ENCODE measurements around the gene APOD.
"Not testable (repeated sequence)": the region's sequence is repeated elsewhere in the genome, so short reads cannot be mapped to it uniquely, and the experiment has no call there.

The APOD gene

DNA sequence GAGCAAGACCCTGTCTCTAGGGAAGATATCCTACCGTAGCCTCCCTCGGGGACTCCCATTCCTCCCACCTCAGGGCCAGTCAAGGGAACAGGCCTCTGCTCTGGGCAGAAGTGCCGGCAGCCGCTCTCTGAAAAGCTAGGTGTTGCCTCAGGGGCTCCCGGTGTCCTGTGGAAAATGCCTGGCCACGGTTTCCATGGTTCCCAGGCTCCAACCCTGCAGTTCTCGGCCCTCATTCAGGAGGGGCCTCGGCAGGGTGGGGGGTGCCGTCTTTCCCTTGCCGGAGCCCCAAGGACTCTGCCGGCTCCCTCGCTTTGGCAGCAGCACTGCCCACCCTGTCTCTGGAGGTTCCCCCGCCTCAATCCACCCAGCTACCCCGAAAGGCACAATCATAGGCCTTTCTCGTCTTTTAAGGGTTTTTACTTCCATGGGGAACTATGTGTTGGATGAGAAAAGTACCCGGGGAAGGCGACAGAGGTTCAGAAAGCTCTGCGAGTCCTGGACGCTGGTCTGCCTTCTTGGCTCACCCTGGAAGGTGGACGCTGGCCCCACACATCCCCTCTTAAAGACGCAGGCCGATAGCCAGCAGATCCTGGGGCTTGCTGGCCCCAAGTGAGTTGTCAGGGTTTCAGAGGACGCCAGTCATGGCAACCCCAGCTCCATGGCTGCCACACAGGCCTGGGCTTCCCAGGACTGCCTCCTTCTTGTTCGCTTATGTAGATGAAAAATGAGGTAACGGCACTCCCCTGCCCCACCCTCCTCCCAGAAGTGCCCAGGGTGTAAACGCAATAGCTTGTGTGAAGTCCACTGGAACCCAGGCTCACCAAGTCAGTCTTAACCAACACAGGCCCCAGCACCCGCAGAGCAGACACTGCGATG is 34.3 kb upstream of the APOD start:
- DNase-seq (ENCODE audit: low read depth, low spot score) = not testable (repeated sequence)

- DNase-seq (ENCODE audit: low read depth, low spot score) = not testable (repeated sequence)
These were observed 33.4 kb upstream of the APOD start for GRCh38 chr3:195617134-195617533.

DNA sequence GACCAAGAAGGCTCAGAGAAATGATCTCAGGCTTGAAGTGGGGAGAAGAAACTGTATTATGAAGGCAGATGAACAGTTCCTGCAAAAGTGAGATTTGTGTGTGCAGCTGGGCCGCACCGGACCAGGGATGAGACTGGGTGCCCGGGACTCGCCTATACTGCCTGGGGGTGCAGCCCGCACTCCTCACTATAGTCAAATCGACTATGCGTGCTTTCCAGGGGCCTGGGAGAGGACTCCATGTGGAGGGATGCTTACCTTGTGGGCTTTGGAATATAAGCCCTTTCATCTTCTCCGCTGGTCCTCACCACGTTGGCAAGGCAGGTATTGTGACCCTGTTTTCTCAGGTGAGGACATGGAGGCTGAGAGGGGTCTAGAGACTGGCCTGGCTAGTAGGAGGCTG is 32.9 kb upstream of the APOD start:
- no peak for DNase-seq (ENCODE audit: low read depth, low spot score)

DNA sequence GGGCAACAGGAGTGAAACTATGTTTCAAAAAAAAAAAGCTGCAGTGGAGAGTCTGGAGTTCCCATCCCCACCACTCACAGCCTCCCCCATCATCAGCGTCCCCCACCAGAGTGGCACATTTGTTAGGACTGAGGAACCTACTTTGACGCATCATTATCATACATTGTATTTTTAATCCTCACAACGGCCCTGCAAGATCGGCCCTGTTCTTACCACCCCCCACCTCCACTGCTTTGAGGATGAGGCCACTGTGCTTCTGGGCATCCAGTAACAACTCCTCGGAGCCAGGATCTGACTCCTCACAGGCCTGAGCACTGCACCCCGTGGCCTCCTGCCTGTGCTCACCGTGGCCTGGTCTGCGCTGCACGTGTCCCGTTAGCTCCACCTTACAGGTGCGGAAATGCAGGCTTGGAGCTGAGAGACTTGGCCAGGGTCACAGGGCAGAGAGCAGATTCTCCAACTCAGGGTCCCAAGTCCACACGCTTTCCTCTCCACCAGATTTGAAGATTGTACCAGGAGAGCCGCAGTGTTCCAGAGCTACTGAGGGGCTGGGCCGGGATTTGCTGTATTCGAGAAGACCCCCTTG is 32.3 kb upstream of the APOD start:
- DNase-seq (ENCODE audit: low read depth, low spot score) = not testable (repeated sequence)

DNA sequence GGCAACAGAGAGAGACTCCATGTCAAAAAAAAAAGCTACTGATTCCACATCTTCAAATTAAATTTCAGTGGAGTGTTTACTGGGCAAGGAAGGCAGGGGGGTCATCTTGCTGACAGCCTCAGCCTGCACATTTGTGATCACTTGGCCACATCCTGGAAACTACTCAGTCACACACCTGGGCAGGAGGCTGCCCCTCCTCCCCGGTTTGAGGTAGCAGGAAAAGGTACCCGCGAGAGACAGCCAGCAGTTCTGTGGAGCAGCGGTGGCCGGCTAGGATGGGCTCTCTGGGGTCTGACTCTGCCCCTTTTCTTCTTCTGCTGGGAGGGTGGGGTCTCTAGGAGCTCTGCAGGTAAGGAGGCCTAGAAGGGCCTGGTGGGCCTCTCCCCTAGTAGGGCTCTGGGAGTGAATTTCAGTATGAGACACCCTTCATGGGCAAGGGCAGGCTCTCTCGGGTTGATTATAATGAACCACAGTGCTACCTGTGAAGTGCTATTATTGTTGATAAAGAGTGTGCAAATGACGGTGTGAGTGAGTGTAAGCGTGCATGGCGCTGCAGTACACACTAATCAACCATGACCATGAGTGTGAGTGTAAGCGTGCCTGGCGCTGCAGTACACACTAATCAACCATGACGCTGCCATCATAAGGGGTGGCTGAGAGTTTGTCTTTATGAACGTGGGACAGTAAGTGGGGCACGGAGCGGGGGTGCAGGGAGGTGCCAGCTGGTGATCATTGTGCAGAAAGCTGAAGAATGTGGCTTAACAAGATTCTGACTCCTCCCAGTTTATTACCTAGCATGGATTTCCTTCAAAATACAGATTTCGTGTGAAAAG is 31.1 kb upstream of the APOD start:
- DNase-seq (ENCODE audit: low read depth, low spot score) = not testable (repeated sequence)

DNA sequence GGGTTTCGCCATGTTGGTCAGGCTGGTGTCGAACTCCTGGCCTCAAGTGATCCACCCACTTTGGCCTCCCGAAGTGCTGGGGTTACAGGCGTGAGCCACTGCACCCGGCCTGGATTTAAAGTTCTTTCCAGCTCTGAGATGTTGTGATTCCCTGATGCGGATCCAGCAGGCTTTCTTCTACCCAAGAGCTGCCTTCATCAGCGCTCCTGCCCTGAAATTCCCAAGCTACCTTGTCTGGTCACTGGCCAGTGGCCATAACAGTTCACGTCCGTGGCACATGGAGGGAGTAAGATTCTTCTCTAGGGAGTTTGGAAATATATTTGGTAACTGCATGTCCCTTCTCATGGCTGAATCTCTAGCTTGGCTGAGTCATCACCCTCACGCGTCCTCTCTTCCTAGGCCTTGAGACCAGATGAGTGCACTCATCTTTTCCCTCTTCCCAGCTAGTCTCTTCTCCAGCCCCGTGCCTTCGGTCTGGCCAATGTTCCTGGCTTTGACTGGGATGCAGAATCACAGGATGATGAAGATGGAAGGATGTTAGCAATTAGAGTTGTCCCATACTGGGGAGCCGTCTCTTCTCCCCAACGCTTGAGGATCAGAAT is 29.8 kb upstream of the APOD start:
- DNase-seq (ENCODE audit: low read depth, low spot score) = no peak

DNA sequence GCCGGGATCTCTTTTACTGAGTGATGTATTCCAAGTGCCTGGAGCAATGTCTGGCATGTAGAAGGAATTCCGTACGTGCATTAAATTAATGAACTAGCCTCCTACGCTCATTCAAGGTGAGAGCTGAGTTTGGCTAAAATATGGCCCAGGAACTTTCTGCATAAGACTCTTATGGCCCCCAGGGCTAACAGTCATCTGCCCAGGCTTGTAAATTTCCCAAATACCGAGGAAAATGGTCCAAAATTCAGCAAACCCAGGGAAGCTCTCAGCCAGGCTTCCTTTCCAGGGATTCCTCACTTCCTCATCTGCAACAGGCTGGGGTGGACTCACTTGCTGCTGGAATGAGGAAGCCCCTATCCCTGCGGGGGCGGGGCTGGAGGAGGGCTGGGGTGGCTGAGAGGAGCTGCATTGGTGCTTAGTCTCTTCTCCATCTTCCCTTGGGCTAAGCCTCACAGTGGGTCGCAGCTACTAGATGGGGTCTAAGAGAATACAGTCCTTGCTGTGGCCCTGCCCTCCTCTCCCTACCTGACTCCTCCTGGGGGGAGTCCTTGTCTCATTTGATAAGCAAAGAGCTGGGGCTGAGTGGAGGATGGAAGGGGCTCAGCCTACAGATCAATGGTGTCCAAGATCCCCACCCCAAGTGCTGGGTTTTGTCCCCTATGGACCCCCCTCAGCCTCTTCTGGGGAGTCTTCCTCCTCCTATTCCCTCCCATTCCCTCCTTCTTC is 28.5 kb upstream of the APOD start:
- no peak for DNase-seq (ENCODE audit: low read depth, low spot score)

DNA sequence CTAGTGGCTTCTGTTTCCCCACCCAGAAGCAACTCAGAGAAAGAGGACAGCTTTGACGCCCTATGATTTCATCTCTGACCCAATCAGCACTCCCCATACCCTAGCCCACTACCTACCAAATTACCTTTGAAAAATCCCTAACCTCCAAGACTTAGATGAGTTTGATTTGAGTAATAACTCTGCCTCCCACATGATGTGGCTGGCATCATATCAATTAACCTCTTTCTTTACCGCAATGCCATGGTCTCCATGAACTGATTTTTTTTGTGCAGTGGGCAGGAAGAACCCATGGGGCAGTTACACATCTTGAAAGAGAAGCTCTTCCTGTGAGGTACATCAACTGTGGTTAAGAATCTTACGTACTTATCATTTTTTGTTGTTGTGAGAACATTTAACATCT is 25.5 kb upstream of the APOD start:
- no peak for DNase-seq (ENCODE audit: low read depth, low spot score)

- DNase-seq (ENCODE audit: low read depth, low spot score) = not testable (repeated sequence)
These were observed 18.0 kb upstream of the APOD start for GRCh38 chr3:195601785-195602184.

GRCh38 chr3:195601382-195601781 is 17.6 kb upstream of the APOD start:
- DNase-seq (ENCODE audit: low read depth, low spot score) = no peak

GRCh38 chr3:195599926-195600325 is 16.2 kb upstream of the APOD start:
- not testable (repeated sequence) for DNase-seq (ENCODE audit: low read depth, low spot score)

DNA sequence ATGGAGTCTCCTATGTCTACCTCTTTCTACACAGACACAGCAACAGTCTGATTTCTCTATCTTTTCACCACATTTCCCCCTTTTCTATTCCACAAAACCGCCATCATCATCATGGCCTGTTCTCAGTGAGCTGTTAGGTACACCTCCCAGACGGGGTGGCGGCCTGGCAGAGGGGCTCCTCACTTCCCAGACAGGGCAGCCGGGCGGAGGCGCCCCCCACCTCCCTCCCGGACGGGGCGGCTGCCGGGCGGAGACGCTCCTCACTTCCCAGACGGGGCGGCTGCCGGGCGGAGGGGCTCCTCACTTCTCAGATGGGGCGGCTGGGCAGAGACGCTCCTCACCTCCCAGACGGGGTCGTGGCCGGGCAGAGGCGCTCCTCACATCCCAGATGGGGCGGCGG is 15.8 kb upstream of the APOD start:
- DNase-seq (ENCODE audit: low read depth, low spot score) = not testable (repeated sequence)

DNA sequence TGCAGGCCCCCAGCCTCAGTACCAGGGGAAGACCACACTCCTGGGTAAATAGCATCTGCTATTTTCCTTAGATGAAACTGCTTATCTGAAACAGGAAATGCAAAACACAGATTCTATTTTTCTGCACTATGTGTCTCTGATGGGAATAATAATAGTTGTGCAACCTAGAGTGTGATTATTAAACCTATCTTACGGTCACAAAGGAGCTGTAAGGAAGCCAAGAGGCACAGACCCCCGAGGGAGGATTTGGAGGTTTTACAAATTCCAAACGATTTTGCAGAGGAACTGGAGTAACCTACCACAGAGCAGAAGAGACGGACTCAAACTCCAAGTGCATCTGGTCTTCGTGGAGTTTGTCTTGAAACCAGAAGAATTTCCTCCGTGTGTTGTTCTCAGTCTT is 14.1 kb upstream of the APOD start:
- DNase-seq (ENCODE audit: low read depth, low spot score) = no peak

DNA sequence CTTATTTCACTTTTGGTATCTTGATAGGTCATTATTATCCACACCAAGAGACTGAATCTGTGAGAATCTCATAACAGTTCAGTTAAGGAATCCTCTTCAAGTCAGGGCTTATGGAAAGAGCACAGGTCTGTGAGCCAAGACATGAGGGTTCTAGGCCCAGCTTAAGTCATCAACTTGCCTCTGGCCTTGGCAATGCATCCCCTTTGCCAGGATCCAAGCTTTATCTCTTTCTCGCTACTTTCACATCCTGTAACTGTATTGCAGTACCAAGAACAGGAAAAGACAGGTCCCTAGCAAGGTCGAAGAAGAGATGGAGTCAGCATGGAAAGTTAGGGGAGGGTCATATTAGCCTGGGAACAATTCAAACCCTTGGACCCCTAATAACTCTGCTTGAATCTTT is 13.5 kb upstream of the APOD start:
- DNase-seq (ENCODE audit: low read depth, low spot score) = no peak

DNA sequence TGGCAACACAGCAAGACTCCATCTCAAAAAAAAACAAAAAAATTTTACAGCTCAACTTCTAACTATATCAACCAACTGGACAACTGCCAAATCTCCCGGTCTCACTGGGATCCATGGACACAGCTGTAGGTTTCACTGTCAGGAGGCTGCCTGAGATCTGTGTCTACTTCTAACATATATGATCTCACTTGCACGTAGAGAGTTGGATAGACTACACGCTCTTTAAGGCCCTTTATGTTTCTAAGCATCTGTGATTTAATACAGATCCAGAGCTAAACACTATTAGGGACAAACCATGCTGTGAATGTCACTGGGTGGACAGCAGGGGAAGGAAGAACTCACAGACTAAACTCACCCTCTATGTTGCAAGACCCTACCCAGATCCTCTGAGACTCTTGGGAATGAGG is 13.0 kb upstream of the APOD start:
- DNase-seq (ENCODE audit: low read depth, low spot score) = no peak

- DNase-seq (ENCODE audit: low read depth, low spot score) = no peak
These were observed 12.2 kb upstream of the APOD start for GRCh38 chr3:195595785-195596531.

- DNase-seq (ENCODE audit: low read depth, low spot score) = no peak
These were observed 8.1 kb upstream of the APOD start for GRCh38 chr3:195591852-195592251.

GRCh38 chr3:195591220-195591619 is 7.5 kb upstream of the APOD start:
- DNase-seq (ENCODE audit: low read depth, low spot score) = no peak

GRCh38 chr3:195590381-195590780 is 6.6 kb upstream of the APOD start:
- not testable (repeated sequence) for DNase-seq (ENCODE audit: low read depth, low spot score)

- DNase-seq (ENCODE audit: low read depth, low spot score) = not testable (repeated sequence)
These were observed 6.1 kb upstream of the APOD start for GRCh38 chr3:195589796-195590195.

- DNase-seq (ENCODE audit: low read depth, low spot score) = no peak
These were observed 4.1 kb upstream of the APOD start for GRCh38 chr3:195587824-195588223.

Measured in astrocyte of the hippocampus (primary cell).